Measurements from ENCODE around the gene METRNL.

Gene METRNL

DNA sequence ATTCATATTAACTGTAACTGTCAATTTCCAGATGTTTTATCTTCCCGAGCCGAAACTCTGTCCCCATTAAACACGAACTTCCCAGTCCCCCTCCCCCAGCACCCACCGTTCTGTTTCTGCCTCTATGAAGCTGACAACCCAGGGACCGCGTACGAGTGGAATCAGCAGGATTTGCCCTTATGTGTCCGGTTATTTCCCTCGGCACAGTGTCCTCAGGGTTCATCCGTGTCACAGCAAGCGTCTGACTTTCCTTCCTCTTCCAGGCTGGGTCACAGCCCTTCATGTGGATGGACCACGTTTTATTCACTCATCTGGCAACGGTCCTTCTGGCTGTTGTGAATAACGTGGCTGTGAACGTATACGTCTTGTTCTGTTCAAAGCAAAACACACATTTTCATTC, 31.3 kb downstream of the METRNL start:
- DNase-seq (ENCODE audit: extremely low spot score) = no peak
- ChIA-PET POLR2A (no interaction called here), CTCF (no interaction called here)
- TF ChIP-seq, protein P1, sequence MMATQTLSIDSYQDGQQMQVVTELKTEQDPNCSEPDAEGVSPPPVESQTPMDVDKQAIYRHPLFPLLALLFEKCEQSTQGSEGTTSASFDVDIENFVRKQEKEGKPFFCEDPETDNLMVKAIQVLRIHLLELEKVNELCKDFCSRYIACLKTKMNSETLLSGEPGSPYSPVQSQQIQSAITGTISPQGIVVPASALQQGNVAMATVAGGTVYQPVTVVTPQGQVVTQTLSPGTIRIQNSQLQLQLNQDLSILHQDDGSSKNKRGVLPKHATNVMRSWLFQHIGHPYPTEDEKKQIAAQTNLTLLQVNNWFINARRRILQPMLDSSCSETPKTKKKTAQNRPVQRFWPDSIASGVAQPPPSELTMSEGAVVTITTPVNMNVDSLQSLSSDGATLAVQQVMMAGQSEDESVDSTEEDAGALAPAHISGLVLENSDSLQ (IDR thresholded peaks at IDR 0.05) = no peak
- TF ChIP-seq ELF4 (IDR thresholded peaks at IDR 0.05) (no peak), FOXA1 (IDR thresholded peaks at IDR 0.05) (no peak), FOXM1 (IDR thresholded peaks at IDR 0.05; ENCODE audit: borderline replicate concordance) (no peak), NFRKB (IDR thresholded peaks at IDR 0.05) (no peak), SUZ12 (IDR thresholded peaks at IDR 0.05) (no peak)

DNA sequence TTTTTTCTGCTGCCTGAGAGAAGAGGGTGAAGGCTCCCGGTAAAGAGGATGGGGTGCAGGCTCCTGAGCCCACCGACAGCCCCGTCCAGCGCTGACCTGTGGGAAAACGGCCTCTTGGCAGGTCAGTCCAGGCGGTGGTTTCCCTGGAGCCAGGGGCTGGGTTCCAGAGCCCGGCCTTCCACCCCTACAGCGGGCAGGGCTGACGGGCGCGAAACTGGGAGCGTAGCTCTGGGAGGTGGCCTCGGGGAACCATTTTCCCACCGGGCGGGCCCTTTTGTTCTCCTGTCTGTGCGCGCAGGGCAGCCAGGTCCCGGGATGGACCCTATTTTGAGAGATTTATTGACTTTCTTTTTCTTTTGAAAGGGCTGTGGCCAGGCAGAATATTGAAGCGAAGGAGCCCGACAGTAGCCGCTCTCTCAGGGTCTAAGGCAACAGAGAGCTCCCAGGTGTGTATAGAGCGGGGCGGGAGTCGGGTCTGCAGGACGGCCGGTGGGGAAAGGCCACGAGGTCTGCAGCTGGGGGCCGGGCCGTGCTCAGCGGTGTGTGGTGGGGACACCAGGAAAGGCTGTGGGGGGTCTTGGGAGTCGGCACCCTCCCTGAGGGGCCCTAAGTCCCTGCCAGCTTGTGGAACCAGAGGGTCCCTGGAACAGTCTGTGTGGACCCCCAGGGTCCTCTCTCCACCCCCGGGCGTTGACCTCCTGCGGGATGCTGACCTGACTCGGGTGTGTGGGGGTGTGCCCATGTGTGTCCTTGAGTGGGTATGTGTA, 32.3 kb downstream of the METRNL start:
- ChIA-PET POLR2A (no interaction called here), CTCF (no interaction called here)
- no peak for TF ChIP-seq BHLHE40 (IDR thresholded peaks at IDR 0.05; ENCODE audit: borderline replicate concordance)
- no peak for TF ChIP-seq ELF4 (IDR thresholded peaks at IDR 0.05)
- TF ChIP-seq CTBP1 (IDR thresholded peaks at IDR 0.05; ENCODE audit: borderline replicate concordance) = no peak
- TF ChIP-seq FOXA1 (IDR thresholded peaks at IDR 0.05) = no peak
- no peak for TF ChIP-seq NFRKB (IDR thresholded peaks at IDR 0.05)
- TF ChIP-seq SP1 (IDR thresholded peaks at IDR 0.05) = no peak
- no peak for TF ChIP-seq HDGF (IDR thresholded peaks at IDR 0.05; ENCODE audit: borderline replicate concordance)
- no peak for DNase-seq (ENCODE audit: extremely low spot score)

DNA sequence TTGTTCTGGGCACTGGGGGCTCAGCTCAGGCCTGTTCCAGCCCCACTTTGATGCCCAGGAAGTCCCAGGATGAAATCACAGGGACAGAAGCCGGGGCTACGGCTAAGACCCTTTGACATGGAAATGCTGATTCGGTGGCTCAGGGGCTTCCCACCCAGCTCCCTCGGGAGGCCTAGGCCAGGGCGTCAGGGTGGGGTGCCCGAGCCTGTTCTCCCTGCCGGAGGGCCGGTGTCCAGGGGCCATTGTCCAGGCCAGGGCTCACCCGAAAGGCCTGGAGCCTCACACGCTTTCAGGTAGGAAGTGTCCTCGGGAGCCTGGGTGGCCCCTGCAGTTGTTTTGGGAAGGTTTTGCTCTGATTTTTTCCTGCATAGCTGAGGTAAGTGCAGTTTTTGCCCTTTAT, 34.0 kb downstream of the METRNL start:
- POLR2A ChIA-PET = no interaction called here
- TF ChIP-seq SUZ12 (IDR thresholded peaks at IDR 0.05) (no peak), FOXK2 (IDR thresholded peaks at IDR 0.05) (no peak), CTBP1 (IDR thresholded peaks at IDR 0.05; ENCODE audit: borderline replicate concordance) (no peak), NFRKB (IDR thresholded peaks at IDR 0.05) (no peak), SP1 (IDR thresholded peaks at IDR 0.05) (no peak), BHLHE40 (IDR thresholded peaks at IDR 0.05; ENCODE audit: borderline replicate concordance) (no peak), LEF1 (IDR thresholded peaks at IDR 0.05; ENCODE audit: borderline replicate concordance) (no peak), ZNF384 (IDR thresholded peaks at IDR 0.05) (no peak), FOXM1 (IDR thresholded peaks at IDR 0.05; ENCODE audit: borderline replicate concordance) (no peak), ARNT (IDR thresholded peaks at IDR 0.05) (no peak), L3MBTL2 (conservative IDR thresholded peaks at IDR 0.05) (no peak), FOXA1 (IDR thresholded peaks at IDR 0.05) (no peak), TARDBP (IDR thresholded peaks at IDR 0.05) (no peak), ELF4 (IDR thresholded peaks at IDR 0.05) (no peak), HDGF (IDR thresholded peaks at IDR 0.05; ENCODE audit: borderline replicate concordance) (no peak)
- TF ChIP-seq, protein P1 (IDR thresholded peaks at IDR 0.05) = no peak
- CTCF ChIA-PET = no interaction called here
- no peak for DNase-seq (ENCODE audit: extremely low spot score)

DNA sequence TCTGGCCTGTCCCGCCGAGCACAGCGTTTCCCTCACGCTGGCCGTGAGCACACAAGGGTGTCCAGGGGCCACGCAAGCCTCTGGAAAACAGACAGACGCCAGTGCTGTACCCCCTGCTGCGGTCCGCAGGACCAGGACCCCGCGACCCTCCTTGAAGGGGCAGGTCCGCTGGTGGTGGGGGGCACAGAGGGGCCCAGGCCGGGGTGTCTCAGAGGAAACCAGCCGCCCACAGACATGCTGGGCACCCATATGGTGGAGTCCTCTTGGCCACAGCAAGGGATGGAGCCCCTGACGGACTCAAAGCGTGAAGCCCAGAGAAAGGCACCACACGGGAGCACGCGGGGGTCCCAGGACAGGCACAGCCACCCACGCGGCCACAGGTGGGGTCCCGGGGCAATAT, 34.4 kb downstream of the METRNL start:
- POLR2A ChIA-PET = no interaction called here
- TF ChIP-seq TARDBP (IDR thresholded peaks at IDR 0.05) (no peak), ZNF384 (IDR thresholded peaks at IDR 0.05) (no peak)
- no peak for DNase-seq (ENCODE audit: extremely low spot score)
- CTCF ChIA-PET = no interaction called here

DNA sequence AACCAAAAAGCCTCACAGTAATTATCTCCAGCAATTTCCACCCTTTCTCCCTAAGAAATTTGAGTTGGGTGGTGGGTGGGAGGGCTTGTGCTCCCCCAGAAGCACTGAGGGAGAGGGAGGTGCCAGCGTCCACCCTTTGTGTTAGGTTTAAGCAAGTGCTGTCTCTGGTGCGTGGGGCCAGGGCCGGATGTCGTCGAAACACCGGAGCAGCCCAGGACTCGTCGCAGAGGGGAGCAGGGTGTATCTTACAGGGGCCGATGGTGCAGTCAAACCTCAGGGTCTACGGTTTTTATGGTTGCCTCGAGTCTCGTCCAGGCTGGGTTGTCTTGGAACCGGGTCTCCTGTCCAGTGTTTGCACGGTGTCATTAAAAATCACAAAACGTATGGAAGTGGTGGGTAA, 35.3 kb downstream of the METRNL start:
- ChIA-PET POLR2A (no interaction called here), CTCF (no interaction called here)
- DNase-seq (ENCODE audit: extremely low spot score) = no peak
- no peak for TF ChIP-seq TARDBP (IDR thresholded peaks at IDR 0.05)

DNA sequence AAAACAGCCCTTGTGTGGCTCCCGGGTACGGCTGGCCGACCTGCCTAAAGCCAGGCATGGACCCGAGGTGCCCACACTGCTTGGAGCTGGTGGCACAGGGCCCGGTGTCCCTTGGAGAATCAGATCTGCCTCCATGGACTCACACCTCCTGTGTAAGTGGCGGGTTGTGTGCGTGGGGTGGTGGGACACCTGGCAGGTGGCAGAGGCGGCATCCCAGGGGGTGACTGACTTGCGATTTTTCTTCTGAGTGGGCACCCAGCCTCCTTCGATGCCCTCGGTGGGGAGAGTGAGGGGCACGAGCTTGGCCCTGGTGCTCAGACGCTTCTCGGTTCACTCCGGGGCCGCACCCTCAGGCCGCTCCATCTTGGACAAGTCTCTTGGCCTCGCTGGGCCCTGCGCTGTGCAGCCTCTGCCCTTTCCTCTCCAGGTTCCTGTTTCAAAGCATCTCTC, 35.8 kb downstream of the METRNL start:
- TF ChIP-seq ELF4 (IDR thresholded peaks at IDR 0.05) (no peak), NFRKB (IDR thresholded peaks at IDR 0.05) (no peak), BHLHE40 (IDR thresholded peaks at IDR 0.05; ENCODE audit: borderline replicate concordance) (no peak), SP1 (IDR thresholded peaks at IDR 0.05) (no peak)
- TF ChIP-seq, protein P1 (IDR thresholded peaks at IDR 0.05) = no peak
- CTCF ChIA-PET = no interaction called here

DNA sequence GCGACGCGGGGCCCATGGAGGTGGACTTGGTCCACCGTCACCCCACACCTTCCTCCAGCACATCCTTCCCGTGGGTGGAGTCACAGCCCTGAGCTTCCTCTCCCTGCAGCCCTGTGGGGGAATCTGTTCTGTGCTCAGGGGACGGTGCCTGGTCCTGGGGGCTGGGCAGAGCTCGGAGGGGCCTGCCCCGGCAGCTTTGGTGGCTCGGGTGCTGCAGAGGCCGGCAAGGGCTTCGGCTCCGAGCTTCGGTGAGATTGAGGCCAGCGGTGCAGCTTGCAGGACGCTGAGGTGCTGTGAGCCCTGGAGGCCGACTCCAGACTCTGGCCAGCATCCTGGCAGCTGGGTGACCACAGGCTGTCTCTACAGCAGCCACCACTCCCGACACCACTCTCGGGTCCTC, 36.4 kb downstream of the METRNL start:
- ChIA-PET POLR2A (no interaction called here), CTCF (interaction anchor here (0.6 kb wide), 1 partner anchor 33 kb away, joined by 3 read pairs; no protein-coding TSS in a partner anchor)
- no peak for TF ChIP-seq ARNT (IDR thresholded peaks at IDR 0.05)
- no peak for TF ChIP-seq FOXA1 (IDR thresholded peaks at IDR 0.05)
- TF ChIP-seq NFRKB (IDR thresholded peaks at IDR 0.05) = no peak
- TF ChIP-seq L3MBTL2 (conservative IDR thresholded peaks at IDR 0.05) = no peak
- no peak for TF ChIP-seq ELF4 (IDR thresholded peaks at IDR 0.05)
- no peak for TF ChIP-seq CTBP1 (IDR thresholded peaks at IDR 0.05; ENCODE audit: borderline replicate concordance)
- TF ChIP-seq, protein P1 (IDR thresholded peaks at IDR 0.05) = no peak
- no peak for TF ChIP-seq SP1 (IDR thresholded peaks at IDR 0.05)
- no peak for TF ChIP-seq SUZ12 (IDR thresholded peaks at IDR 0.05)
- no peak for TF ChIP-seq FOXK2 (IDR thresholded peaks at IDR 0.05)
- no peak for TF ChIP-seq FOXM1 (IDR thresholded peaks at IDR 0.05; ENCODE audit: borderline replicate concordance)
- DNase-seq (ENCODE audit: extremely low spot score) = no peak

More for the DNA sequence above, 35.8 kb downstream of the METRNL start:
- no peak for DNase-seq (ENCODE audit: extremely low spot score)
- POLR2A ChIA-PET = no interaction called here
